NCI-H748 (cell line): ENCODE results near the gene CACTIN.
"Not testable (repeated sequence)": the region's sequence is repeated elsewhere in the genome, so short reads cannot be mapped to it uniquely, and the experiment has no call there.

Source experiments
- DNase-seq: peaks from one replicate; lab custom pipeline; 2025; ENCODE audit not compliant: unreplicated experiment; lab: John Stamatoyannopoulos, UW

The CACTIN gene

GRCh38 chr19:3663838-3664237 is 37.2 kb upstream of the CACTIN start:
- no peak for DNase-seq

- DNase-seq = no peak
Observed at GRCh38 chr19:3661284-3662238, 35.0 kb upstream of the CACTIN start.

- DNase-seq = no peak
Observed at GRCh38 chr19:3660493-3661219, 34.1 kb upstream of the CACTIN start.

GRCh38 chr19:3659746-3660112 is 33.1 kb upstream of the CACTIN start:
- DNase-seq = no peak

GRCh38 chr19:3658870-3659745 is 32.5 kb upstream of the CACTIN start:
- DNase-seq = no peak

GRCh38 chr19:3658004-3658869 is 31.6 kb upstream of the CACTIN start:
- DNase-seq = no peak

GRCh38 chr19:3657395-3657769 is 30.8 kb upstream of the CACTIN start:
- no peak for DNase-seq

- DNase-seq = no peak
Observed at GRCh38 chr19:3656747-3657394, 30.3 kb upstream of the CACTIN start.

GRCh38 chr19:3656073-3656746 is 29.6 kb upstream of the CACTIN start:
- no peak for DNase-seq

- no peak for DNase-seq
Observed at GRCh38 chr19:3655402-3656072, 28.9 kb upstream of the CACTIN start.

- no peak for DNase-seq
Observed at GRCh38 chr19:3653865-3654513, 27.4 kb upstream of the CACTIN start.

GRCh38 chr19:3653081-3653795 is 26.6 kb upstream of the CACTIN start:
- DNase-seq = no peak

- no peak for DNase-seq
Observed at GRCh38 chr19:3652422-3652821, 25.8 kb upstream of the CACTIN start.

GRCh38 chr19:3651684-3652083 is 25.1 kb upstream of the CACTIN start:
- DNase-seq = no peak

- DNase-seq = no peak
Observed at GRCh38 chr19:3649888-3650287, 23.3 kb upstream of the CACTIN start.

GRCh38 chr19:3648037-3648905 is 21.7 kb upstream of the CACTIN start:
- no peak for DNase-seq

GRCh38 chr19:3647102-3647501 is 20.5 kb upstream of the CACTIN start:
- not testable (repeated sequence) for DNase-seq
